Islet precursor cell (in vitro differentiated cells): ENCODE measurements around the gene PLXDC1.

ENCODE experiments used
- DNase-seq: peaks from one replicate; pipeline ENCODE4 v3.0.0-alpha.2; 2018

PLXDC1 gene

DNA sequence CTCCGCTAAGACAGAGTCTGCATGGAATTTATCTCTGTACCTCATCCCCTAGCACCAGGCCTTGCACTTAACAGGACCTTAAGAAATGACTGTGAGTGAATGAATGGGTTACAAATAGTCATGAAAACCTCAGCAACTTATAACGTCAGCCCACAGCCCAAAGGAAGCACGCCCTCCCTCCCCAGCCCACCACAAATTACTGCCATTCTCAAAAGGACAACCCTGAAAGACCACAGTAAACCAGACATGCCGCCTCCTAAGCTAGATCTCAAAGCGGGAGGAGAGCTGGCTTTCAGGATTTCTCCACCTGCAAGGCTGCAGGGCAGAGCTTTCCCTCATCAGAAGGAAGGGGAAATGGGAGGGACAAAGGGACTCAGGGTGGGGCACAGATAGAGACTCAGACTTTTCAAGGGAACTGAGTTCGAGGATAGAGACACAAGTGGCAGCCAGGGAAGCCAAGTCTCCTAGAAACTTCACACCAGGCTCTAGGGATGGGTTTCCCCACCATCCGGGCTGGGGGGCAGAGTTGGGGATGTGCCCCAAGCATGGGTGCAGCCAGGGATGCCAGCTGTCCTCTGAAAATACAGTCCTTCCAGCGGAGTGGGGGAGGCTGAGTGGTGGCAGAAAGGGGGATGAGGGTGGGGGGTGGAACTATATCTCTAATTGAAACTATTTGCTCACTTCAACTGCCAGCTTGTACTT, 56.7 kb downstream of the PLXDC1 start:
- no peak for DNase-seq

DNA sequence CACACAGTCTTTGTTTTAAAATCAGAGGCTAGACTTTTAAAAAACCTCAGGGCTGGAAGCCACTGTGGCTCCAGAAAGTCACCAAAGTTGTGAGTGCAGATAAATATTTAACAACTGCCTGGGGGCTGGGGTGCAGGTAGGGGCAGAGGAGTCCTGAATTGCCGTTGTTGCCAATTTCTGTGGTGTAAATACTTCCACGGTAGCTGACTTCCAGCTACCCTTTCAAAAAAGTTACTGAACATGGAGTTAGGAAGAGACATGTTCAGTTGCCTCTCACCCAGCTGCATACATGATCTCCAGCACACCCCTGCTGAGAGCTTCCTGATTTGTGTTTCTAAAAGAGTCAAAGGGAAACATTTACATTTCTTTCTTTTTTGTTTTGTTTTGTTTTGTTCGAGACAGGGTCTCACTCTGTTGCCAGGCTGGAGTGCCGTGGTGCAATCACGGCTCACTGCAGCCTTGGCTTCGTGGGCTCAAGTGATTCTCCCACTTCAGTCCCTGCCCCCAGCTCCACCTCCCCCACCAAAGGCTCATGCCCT, 58.7 kb downstream of the PLXDC1 start:
- no peak for DNase-seq

DNA sequence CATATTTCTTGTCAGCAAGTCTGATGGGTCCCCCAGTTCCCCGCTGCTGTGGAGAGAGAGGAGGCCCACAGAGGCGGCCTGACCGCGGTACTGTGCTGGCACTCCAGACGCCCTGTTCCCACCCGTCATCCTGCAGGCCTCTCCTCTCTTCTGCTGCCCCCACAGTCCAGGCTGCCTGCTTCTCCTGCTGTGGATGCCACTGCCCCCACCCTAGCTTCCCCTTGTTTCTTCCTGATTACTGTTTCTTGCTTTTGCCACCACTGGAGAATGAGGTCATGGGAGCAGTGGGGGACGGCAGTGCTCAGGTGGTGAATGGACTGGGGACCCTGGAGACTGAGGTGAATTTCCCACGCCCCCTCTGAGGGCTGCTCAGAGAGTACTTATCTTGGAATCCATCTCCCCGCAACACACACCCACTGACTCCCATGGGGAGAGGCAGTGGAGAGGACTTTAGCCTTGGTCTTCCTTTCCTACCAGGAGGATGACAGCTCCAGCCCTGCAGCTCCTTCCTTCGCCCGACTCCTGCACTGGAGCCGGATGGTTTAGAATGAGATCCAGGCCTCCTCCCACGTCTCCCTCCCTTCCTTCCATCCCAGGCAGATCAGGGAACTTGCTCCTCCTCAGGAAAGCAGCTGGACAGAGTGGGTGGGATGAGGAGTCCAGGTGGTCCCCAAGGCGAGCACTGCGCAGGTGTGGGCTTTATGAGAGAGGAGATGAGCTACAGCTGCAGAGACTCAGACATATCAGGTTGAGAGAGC, 60.4 kb downstream of the PLXDC1 start:
- DNase-seq = no peak

DNA sequence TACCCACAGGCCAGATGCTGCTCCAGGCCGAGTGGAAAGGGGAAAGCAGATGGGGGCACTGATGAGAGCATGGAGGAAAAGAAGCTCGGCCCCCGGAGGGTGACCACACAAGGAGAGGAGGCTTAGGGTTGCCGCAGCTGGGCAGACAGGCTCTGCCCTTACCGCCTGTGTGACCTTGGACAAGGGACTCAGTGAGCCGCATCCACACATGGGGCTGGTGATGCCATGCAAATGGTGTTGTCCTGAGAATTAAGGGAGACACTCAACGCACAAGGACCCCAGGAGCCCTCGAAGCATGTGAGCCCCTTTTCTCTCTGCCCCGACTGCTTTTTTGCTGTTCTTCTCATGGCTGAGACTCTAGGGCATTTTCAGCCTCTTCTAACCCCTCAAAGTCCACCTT, 61.0 kb downstream of the PLXDC1 start:
- DNase-seq = no peak

DNA sequence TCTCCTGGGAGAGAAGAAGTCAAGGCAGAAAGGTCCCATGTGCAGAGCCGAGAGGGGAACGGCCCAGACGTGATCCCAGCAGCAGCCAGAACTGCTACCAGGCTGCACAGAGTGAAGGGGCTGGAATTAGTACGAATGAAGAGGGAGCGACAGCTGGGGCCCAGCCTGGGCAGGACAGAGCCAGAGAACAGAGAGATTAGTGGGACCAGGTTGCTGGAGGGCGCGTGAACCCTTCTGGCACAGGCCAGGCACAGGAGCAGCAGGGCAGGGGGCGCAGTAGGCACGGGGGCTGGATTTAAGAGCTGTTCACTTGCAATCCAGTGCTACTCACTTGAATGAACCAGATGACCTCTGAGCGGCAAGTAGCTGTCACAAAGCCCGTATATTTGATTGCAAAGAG, 66.9 kb downstream of the PLXDC1 start:
- no peak for DNase-seq

DNA sequence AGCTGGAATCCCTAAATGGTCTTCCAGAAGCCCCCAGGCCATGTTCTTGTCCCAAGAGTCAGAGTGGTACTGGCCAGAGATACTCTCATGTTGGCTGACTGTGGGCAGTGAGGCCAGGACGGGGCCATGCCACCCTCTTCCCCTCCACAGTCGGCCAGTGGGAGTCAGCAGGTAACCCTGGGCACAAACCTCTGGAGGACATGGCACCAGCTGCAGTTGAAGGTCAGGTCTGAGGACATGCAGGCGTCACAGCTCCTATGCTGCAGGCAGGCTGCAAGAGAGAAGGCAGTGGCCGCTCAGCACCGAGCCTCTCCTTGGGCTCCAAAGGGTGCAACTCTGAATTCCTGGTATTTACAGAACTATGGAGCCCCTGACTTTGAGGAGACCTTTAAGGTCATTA, 68.2 kb downstream of the PLXDC1 start:
- no peak for DNase-seq

DNA sequence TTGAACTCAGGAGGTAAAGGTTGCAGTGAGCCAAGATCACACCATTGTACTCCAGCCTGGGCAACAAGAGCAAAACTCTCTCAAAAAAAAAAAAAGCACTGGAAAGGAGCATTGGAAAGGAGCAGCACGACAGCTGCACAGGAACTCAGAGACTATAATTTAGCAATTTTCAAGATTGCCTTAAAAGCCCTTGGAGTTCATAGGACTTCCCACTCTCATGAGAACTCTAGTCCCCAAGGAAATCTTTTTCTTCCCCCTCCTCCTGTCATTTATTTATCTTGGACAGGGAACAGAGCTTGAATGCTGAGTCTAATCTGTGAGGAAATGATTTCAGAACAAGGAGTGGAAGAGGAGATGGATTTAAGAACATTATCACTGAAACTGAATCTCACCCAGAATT, 69.0 kb downstream of the PLXDC1 start:
- no peak for DNase-seq

DNA sequence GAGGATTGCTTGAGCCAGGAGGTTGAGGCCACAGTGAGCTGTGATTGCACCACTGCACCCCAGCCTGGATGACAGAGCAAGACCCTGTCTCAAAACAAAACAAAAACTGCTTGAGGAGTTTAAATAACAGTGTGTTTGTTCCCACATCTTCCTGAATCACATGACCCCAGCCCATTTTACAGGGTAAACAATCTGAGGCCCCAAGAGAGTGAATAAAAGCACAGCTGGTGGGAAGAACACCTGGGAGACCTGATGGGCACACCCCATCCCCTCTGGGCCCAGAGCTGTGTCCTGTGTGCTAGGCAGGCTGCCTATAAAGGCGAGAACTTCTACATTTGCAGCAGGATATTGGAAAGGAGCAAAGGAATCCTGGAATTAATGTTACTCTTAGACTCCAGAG, 69.6 kb downstream of the PLXDC1 start:
- no peak for DNase-seq

DNA sequence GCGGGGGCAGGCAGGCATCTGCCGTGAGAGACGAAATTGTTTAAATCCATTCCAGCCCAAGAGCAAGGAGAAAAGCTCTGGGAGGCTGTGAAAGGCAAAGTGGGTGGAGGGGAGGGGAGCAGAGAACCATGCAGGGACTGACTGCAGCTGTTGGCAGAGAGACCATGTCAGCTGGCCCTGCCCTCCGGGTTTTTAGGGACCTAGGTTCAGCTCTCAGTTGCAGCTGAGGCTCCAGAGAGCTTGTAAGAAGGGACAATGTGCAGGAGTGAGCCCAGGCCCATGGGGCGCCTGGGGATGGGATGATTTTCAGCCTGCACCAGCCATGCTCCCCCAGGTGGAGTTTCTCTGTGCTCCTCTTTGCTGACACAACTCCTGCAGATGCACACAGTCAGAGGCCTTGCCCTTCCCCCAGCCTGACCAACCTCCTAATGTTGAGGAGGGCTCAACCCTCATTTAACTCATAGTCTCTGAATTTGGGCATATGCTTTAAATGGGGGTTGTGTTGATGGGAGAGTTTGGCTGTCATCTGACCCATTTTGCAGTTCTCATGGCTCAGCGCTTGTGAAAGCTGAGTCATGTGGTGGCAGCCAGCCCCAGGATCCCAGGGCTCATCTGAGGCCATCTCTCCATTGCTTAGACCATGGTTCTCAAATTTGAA, 70.9 kb downstream of the PLXDC1 start:
- DNase-seq = no peak

DNA sequence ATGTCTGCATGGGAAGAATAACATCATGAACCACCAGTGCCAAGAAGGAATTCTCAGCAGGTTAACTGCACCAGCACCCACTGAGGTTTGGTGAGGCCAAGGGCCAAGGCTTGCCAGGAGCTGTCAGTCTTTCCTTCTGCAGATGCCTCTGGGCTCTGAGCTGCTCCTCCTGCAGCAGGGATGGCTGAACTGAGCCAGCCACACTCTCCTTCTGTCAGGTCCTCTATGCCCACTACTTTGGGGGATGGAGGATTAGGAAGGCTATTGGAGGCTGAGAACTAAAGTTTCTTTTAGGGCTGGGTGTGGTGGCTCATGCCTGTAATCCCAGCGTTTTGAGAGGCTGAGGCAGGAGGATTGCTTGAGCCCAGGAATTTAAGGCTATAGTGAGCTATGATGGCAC, 71.6 kb downstream of the PLXDC1 start:
- DNase-seq = no peak

DNA sequence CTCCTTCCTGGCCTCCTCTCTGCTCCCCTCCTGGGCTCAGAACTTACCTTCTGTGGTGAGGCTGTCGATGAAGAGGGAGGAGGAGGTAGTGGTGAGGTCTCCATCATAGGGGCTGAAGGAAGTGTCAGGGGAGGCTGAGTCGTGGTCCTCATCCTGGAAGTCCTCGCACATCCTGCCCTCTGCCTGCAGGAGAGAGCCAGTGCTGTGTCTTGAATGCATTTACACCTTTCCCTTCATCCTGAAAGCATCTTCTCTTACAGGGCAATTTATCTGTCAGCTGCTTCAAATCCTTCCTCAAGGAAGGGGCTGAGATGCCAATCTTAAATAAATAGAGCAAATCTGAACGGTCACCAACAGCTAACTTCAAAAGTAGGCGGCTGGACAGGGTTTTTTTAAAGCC, 73.6 kb downstream of the PLXDC1 start:
- no peak for DNase-seq

DNA sequence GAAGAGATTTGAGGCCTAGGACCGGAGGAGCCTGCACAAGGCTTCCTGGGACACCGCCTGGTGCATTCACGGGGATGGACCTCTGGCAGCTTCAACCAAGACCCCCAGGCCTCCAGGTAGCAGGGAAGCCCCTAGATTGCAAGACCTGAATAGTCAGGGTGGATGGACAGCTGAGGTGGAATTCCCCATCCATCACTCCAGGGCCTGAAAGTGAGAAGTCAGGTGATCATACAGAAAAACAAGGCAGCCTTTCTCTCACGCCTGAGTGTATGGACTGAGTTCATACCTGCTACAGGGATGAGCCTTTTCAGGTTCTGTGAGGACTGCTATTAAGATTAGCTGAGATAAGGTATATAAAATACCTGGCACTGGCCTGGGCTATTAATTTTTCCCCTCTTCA, 74.2 kb downstream of the PLXDC1 start:
- no peak for DNase-seq

DNA sequence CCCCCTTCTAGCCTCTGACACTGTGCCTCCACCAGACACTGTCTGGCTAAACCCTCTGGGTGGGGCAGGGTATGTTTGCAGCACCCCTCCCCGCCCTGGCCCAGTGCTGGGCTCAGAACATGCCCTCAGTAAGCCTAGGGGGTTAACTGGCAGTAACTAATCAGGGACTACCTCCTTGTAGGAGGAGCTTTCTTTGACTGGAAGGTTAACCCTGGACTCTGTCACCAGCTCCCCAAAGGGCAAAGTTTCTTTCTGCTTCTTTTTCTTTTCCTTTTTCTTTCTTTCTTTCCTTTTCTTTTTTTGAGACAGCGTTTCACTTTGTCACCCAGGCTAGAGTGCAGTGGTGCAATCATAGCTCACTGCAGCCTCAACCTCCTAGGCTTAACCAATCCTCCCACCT, 76.8 kb downstream of the PLXDC1 start:
- DNase-seq = no peak

DNA sequence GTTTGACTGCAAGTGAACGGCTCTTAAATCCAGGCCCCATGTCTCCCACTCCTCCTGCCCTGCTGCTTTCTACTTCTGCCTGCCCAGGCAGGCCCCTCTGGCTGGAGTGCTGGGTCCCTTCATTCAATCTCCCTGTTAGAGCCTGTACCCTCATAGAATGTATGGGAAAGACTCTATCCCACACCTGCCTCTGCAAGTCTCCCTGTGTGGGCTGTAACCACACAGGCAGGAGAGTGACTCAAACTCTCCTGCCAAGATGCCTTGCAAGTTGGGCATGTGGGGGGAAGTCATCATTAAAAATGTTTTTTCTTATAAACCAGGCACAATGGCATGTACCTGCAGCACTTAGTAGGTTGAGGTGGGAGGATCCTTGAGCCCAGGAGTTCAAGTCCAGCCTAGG, 77.5 kb downstream of the PLXDC1 start:
- DNase-seq = no peak

DNA sequence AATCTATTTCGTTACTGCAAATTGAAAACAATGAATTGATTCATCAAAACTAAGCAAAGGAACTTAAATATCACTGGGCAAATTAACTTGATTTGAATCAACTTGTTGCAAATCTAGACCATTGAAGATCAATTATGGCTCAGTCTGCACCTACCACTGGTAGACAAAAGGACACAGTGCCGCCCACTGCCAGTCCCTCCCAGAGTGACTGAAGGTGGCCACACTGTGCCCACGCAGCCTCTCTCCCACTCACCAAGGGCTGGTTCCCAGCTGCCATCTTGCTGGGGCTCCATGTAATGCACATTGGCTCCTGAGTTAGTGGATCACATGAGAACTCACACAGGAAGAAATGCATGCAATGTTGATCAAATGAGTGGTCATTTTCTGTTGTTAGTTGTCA, 78.1 kb downstream of the PLXDC1 start:
- DNase-seq = no peak

DNA sequence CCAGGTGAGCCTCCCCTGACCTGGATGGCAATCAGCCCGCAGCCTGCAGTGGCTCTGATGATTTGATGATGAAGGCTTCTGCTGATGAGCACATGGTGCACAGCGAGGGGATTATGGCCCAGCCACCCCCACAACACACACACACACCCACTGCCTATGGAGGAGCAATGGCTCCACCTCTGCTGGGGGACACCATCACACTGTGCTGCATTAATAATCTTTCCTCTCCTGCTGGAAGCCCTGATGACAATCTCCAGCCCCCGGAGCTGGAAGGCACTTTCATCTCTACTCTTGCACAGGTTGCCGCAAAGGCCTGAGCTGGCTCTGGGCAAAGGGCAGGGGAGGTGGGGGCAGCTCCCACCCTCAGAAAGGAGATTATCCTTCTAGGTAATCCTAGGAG, 79.9 kb downstream of the PLXDC1 start:
- no peak for DNase-seq

DNA sequence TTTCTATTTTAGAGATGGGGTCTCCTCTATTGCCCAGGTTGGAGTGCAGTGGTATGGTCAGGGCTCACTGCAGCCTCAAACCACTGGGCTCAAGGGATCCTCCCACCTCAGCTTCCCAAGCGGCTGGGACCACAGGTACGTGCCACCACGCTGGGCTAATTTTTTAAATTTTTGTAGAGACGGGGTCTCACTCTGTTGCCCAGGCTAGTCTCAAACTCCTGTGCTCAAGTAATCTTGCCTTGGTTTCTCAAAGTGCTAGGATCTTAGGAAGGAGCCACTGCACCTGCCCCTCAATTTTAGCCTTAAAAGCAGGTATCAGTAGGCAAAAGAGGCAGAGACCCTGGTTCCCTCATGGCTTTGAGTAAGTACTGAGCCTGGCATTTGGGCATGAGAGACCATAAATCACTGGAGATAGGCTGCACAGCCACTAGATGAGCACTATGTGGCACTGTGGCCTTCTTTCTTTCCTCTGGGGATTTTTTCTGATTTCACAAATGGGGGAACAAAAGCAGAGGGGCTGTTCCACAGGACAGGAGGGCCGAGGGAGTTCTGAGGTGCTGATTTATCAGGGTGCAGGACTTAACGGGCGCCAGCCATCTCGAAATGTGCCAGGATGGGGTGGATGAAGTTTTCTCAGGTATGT, 82.2 kb downstream of the PLXDC1 start:
- no peak for DNase-seq

DNA sequence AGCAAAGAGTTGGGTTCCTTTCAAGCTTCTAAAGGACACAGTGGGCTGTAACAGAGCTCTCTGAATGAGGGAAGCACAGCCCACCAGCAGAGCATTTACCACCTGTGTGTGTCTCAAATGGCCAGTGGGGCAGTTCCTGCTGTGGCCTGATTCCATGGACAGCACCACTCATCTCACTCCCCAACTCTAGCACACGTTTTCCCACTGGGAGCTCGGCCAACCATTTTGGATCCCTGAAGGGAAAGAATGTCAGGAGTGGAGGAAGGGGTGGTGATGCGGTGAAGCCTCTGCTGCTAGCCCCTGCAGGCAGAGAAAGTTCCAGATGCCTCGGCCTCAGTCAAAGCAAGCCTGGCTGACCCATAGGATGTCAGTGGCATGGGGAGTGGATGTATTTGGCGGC, 86.6 kb downstream of the PLXDC1 start:
- DNase-seq = no peak

DNA sequence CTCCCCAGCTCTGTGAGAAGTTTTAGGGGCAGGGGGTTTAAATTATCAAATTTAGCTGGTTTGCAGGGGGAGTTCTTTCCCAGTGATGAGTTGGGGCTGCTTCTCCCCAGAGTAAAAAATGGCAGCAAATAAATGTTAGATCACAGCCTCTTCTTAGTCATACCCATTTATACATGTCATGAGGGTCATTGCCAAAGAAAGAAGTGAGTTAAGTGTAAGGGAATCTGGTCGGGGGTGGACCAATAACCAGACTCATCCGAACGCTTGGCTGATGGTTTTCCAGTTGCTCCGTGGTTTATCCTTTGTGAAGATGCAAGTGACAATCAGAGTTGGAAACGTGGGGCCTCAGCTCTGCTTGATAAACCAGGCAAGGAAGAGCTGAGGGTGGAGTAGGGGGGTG, 87.1 kb downstream of the PLXDC1 start:
- DNase-seq = no peak

DNA sequence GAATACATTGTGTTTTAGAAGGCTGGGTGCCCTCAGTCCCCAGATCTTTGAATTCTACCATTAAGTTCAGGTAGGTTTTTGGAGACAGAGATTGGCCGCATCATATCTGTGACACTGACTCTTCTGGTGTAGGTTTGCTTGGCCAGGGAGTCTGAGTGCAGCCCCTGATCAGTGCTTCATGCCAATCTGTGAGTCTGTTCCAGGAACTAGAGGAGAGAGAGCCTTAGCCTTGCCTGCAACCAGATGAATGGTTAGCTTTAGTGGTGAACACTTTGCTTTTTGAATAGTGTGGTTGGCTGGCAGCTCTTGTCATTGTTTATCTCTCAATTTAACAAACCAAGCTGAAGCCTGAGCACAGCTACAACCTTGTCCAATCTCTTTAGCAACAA, 87.8 kb downstream of the PLXDC1 start:
- DNase-seq = no peak

DNA sequence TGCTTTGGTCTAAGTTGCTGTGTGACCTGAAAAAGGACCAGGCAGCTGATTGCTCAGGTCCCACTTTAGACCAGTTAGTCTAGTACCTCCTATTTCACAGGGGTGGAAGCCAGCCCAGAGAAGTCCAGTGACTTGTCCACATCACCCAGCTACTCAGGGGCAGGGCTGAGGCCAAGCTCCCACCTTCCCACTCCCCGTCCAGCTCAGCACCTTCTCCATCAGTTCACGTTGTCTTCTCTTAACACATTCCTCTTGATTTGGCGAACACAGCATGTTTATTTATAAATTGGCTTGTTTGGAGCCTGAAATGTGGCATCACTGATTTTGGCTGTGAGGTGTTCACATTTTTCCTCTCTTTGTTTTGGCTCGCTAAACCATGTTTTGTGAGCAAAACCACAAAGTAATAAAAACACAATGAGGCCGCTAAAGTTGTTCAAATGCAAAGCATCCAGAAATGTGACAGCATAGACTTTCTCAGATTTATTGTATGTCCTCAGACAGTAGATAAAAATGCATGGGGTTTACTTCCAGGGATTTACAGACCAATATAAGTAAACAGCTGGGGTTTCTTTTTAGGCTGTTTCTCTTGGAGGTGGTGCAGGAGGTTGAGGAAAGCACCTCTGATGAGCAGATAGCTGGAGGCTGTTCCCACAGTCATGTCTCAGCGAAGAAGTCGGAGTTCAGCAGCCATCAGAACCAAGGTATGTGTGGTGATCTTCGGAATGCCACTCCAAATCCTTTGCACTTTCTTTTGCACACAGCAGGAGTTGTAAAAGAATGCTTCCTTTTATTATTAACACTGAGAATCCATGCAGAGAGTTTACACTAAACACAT, 88.4 kb downstream of the PLXDC1 start:
- DNase-seq = no peak

DNA sequence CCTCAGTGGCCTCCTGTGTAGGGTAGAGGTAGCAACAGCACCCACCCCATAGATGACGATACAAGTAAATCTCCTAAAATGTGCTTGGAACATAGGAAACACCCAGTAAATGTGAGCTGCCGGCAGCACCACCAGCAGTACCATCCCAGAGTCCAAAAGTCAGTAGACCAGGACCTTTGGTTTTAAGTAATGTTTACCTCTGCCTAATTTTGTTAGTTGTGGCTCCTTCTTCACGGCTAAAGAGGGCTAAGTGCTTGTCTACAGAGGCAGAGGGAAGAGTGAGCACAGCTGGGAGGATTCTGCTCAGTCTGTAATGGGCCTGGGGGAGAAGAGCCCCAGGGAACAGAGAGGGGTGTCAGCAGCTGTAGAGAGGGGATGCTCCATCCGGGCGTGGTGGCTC, 92.9 kb downstream of the PLXDC1 start:
- peak; percentile 45 for DNase-seq
